IMR-90 (cell line): ENCODE results near the gene STX18.

Experiments used
- BHLHE40 ChIP-seq: fragments of 150-350 bp; IDR thresholded peaks from 2 replicates; pipeline ENCODE4 v1.6.1; 2016; ENCODE audit warnings: mild to moderate bottlenecking, low read depth, low read length
- CEBPB ChIP-seq: IDR thresholded peaks from 2 replicates; pipeline ENCODE4 v1.6.1; 2012; ENCODE audit warnings: low read depth, low read length, improper control_type of control experiment
- CHD1 ChIP-seq: IDR thresholded peaks from 2 replicates; pipeline ENCODE4 v1.6.1; 2012; ENCODE audit warnings: low read depth, low read length, improper control_type of control experiment
- FOS ChIP-seq: fragments of 150-350 bp; IDR thresholded peaks from 2 replicates; pipeline ENCODE4 v1.6.1; 2016; ENCODE audit warnings: low read depth, low read length
- MAFK ChIP-seq: IDR thresholded peaks from 2 replicates; pipeline ENCODE4 v1.6.1; 2012; ENCODE audit warnings: low read depth, low read length, improper control_type of control experiment
- MXI1 ChIP-seq: IDR thresholded peaks from 2 replicates; pipeline ENCODE4 v1.6.1; 2012; ENCODE audit warnings: low read depth, mild to moderate bottlenecking, low read length, moderate library complexity, borderline replicate concordance
- POLR2A ChIP-seq: IDR thresholded peaks from 2 replicates; pipeline ENCODE4 v1.6.1; 2012; ENCODE audit warnings: mild to moderate bottlenecking, low read depth, low read length
- RAD21 ChIP-seq: IDR thresholded peaks from 2 replicates; pipeline ENCODE4 v1.6.1; 2012; ENCODE audit warnings: low read length, improper control_type of control experiment
- RCOR1 ChIP-seq: IDR thresholded peaks from 2 replicates; pipeline ENCODE4 v1.6.1; 2012; ENCODE audit warnings: mild to moderate bottlenecking, low read length, improper control_type of control experiment; ENCODE audit not compliant: insufficient replicate concordance
- RFX5 ChIP-seq: IDR thresholded peaks from 2 replicates; pipeline ENCODE4 v1.8.0; 2012; ENCODE audit warnings: low read depth, mild to moderate bottlenecking, low read length, moderate library complexity
- SMC3 ChIP-seq: fragments of 150-350 bp; IDR thresholded peaks from 2 replicates; pipeline ENCODE4 v1.6.1; 2016; ENCODE audit warnings: low read depth, mild to moderate bottlenecking, antibody characterized with exemption, low read length, moderate library complexity
- TF ChIP-seq, protein P1 (sequence below): conservative IDR thresholded peaks from 2 replicates; pipeline ENCODE4 v1.5.1; 2012; ENCODE audit warnings: mild to moderate bottlenecking, low read depth, low read length, improper control_type of control experiment
- TF ChIP-seq, protein P2 (sequence below): fragments of 150-350 bp; IDR thresholded peaks from 2 replicates; pipeline ENCODE4 v1.6.1; 2017; ENCODE audit warnings: mild to moderate bottlenecking, antibody characterized with exemption, low read length, low read depth
- TF ChIP-seq, protein P3 (sequence below): fragments of 150-350 bp; IDR thresholded peaks from 2 replicates; pipeline ENCODE4 v1.6.1; 2016; ENCODE audit warnings: low read depth, mild to moderate bottlenecking, low read length, moderate library complexity, borderline replicate concordance

DNA sequence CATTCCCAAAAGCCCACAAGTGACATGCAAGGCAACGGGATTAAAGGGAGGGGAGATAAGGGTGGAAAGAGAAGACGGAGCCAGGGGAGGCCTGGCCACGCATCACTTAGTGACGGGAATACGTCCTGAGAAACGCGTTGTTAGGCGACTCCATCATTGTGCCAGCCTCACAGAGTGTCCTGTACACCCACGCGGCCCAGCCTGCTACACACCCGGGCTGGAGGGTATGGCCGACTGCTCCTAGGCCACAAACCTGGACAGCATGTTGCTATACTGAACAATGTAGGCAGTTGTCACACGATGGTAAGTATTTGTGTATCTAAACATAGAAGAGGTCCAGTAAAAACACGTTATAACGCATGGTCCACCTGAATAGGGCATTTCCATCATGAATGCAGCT, 131.6 kb downstream of the STX18 start:
- TF ChIP-seq, protein P1, sequence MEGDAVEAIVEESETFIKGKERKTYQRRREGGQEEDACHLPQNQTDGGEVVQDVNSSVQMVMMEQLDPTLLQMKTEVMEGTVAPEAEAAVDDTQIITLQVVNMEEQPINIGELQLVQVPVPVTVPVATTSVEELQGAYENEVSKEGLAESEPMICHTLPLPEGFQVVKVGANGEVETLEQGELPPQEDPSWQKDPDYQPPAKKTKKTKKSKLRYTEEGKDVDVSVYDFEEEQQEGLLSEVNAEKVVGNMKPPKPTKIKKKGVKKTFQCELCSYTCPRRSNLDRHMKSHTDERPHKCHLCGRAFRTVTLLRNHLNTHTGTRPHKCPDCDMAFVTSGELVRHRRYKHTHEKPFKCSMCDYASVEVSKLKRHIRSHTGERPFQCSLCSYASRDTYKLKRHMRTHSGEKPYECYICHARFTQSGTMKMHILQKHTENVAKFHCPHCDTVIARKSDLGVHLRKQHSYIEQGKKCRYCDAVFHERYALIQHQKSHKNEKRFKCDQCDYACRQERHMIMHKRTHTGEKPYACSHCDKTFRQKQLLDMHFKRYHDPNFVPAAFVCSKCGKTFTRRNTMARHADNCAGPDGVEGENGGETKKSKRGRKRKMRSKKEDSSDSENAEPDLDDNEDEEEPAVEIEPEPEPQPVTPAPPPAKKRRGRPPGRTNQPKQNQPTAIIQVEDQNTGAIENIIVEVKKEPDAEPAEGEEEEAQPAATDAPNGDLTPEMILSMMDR, result no peak
- TF ChIP-seq MXI1 (no peak), BHLHE40 (no peak), FOS (no peak), POLR2A (no peak), MAFK (no peak), CHD1 (no peak), RCOR1 (no peak), CEBPB (no peak), SMC3 (no peak), RFX5 (no peak), RAD21 (no peak)
- TF ChIP-seq, protein P2, sequence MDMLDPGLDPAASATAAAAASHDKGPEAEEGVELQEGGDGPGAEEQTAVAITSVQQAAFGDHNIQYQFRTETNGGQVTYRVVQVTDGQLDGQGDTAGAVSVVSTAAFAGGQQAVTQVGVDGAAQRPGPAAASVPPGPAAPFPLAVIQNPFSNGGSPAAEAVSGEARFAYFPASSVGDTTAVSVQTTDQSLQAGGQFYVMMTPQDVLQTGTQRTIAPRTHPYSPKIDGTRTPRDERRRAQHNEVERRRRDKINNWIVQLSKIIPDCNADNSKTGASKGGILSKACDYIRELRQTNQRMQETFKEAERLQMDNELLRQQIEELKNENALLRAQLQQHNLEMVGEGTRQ, result no peak
- TF ChIP-seq, protein P3, sequence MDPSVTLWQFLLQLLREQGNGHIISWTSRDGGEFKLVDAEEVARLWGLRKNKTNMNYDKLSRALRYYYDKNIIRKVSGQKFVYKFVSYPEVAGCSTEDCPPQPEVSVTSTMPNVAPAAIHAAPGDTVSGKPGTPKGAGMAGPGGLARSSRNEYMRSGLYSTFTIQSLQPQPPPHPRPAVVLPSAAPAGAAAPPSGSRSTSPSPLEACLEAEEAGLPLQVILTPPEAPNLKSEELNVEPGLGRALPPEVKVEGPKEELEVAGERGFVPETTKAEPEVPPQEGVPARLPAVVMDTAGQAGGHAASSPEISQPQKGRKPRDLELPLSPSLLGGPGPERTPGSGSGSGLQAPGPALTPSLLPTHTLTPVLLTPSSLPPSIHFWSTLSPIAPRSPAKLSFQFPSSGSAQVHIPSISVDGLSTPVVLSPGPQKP, result no peak
